ENCODE data around the gene ATG3. TPM values are rescaled to one million over a fixed set of nuclear protein-coding genes. Genes with fewer than 3 reads are reported as not detected.

ATG3 gene
- total RNA-seq, 2 experiments from 2014 or later = 84.6 to 109 TPM

Other genes with a start within 250 kb of the ATG3 start
- gene CD200, start 228.8 kb downstream of the ATG3 start, total RNA-seq (2014; rRNA removed; shearing (Covaris generic)) = not detected in 2 replicates
- 0.18 TPM in 1 of 2 replicates, not detected in the other for gene CD200, start 228.8 kb downstream of the ATG3 start, total RNA-seq (2022)
- gene BTLA, start 62.5 kb downstream of the ATG3 start, total RNA-seq (2014; rRNA removed; shearing (Covaris generic)) = 7.7 and 8.0 TPM in 2 replicates
- 7.3 and 7.6 TPM in 2 replicates for gene BTLA, start 62.5 kb downstream of the ATG3 start, total RNA-seq (2022)
- gene SLC35A5, start 83 bp upstream of the ATG3 start, total RNA-seq (2014; rRNA removed; shearing (Covaris generic)) = 10.3 and 12.4 TPM in 2 replicates
- gene SLC35A5, start 83 bp upstream of the ATG3 start, total RNA-seq (2022) = 22.7 and 26.4 TPM in 2 replicates
- 0.15 and 0.63 TPM in 2 replicates for gene CCDC80, start 79.2 kb upstream of the ATG3 start, total RNA-seq (2014; rRNA removed; shearing (Covaris generic))
- 0.28 and 0.59 TPM in 2 replicates for gene CCDC80, start 79.2 kb upstream of the ATG3 start, total RNA-seq (2022)